SK-N-SH (cell line): ENCODE data around the gene C6orf15. TPM values are rescaled to one million over a fixed set of nuclear protein-coding genes. Genes with fewer than 3 reads are reported as not detected.

ENCODE experiments used
- CTCF ChIA-PET: fragments of 300-600, 350-600 bp; formaldehyde crosslinking; extraction: SDS; loops from one replicate; lab custom pipeline; 2021; lab: Yijun Ruan, JAX
- POLR2A ChIA-PET: fragments of 350-600 bp; sonication (Branson Sonifier 250); formaldehyde crosslinking; extraction: SDS; loops from one replicate; lab custom pipeline; 2020; ENCODE audit warnings: antibody characterized with exemption, inconsistent platforms; lab: Yijun Ruan, JAX
- DNase-seq: peaks from one replicate; pipeline ENCODE4 v3.0.0; 2012
- H2AFZ ChIP-seq: fragments of 200-600 bp; sonication (generic); 2 replicates; pipeline ENCODE4 v1.8.1; 2016; ENCODE audit warnings: antibody characterized with exemption, mild to moderate bottlenecking, low read depth
- H3F3A ChIP-seq: fragments of 200-600 bp; sonication (generic); replicated peaks from 2 replicates; pipeline ENCODE3; 2016; ENCODE audit warnings: antibody characterized with exemption, mild to moderate bottlenecking; ENCODE audit not compliant: insufficient read depth
- H3K27ac ChIP-seq, 2 experiments: fragments of 200-500 bp in 1 of 2; fragments of 200-600 bp in 1 of 2; sonication (Bioruptor generic) in 1 of 2; sonication (generic), shearing (Covaris generic) in 1 of 2; 2 replicates each; pipeline versions ENCODE4 v1.5.1 to v1.6.1; 2014 to 2016; ENCODE audit warnings: low read depth in 2 of 2, inconsistent platforms in 1 of 2, low read length in 1 of 2, mild to moderate bottlenecking in 1 of 2, mixed read lengths in 1 of 2
- H3K27me3 ChIP-seq: fragments of 200-600 bp; sonication (generic), shearing (Covaris generic); 2 replicates; pipeline ENCODE4 v1.6.1; 2016; ENCODE audit warnings: mixed run types; ENCODE audit not compliant: insufficient read depth
- H3K36me3 ChIP-seq, 2 experiments: fragments of 200-500 bp in 1 of 2; fragments of 200-600 bp in 1 of 2; sonication (Bioruptor generic) in 1 of 2; sonication (generic) in 1 of 2; replicated peaks in 1 of 2; 2 replicates each; pipeline versions ENCODE3 to v1.5.1; 2014 to 2016; ENCODE audit warnings: low read length in 1 of 2, mild to moderate bottlenecking in 1 of 2; ENCODE audit not compliant: insufficient read depth in 2 of 2, control insufficient read depth in 1 of 2
- H3K4me1 ChIP-seq, 2 experiments: fragments of 200-500 bp in 1 of 2; fragments of 200-600 bp in 1 of 2; sonication (Bioruptor generic) in 1 of 2; sonication (generic), shearing (Covaris generic) in 1 of 2; 2 replicates each; pipeline versions ENCODE4 v1.5.1 to v1.6.1; 2014 to 2016; ENCODE audit warnings: low read depth in 1 of 2, low read length in 1 of 2, mixed run types in 1 of 2; ENCODE audit not compliant: insufficient read depth in 2 of 2, control insufficient read depth in 1 of 2
- H3K4me2 ChIP-seq: fragments of 200-600 bp; sonication (generic), shearing (Covaris generic); 2 replicates; pipeline ENCODE4 v1.6.1; 2017; ENCODE audit warnings: mixed run types
- H3K4me3 ChIP-seq, 2 experiments: fragments of 200-500 bp in 1 of 2; fragments of 200-600 bp in 1 of 2; sonication (Bioruptor generic) in 1 of 2; sonication (generic), shearing (Covaris generic) in 1 of 2; 2 replicates each; pipeline versions ENCODE4 v1.5.1 to v1.8.1; 2014 to 2016; ENCODE audit warnings: low read depth in 2 of 2, inconsistent platforms in 1 of 2, low read length in 1 of 2, mild to moderate bottlenecking in 1 of 2, mixed read lengths in 1 of 2, moderate library complexity in 1 of 2
- H3K79me2 ChIP-seq: fragments of 200-600 bp; sonication (generic); 2 replicates; pipeline ENCODE4 v1.8.1; 2017; ENCODE audit warnings: mild to moderate bottlenecking; ENCODE audit not compliant: insufficient read depth
- H3K9ac ChIP-seq: fragments of 200-600 bp; sonication (generic); 2 replicates; pipeline ENCODE4 v1.6.1; 2017; ENCODE audit warnings: mixed run types
- H3K9me2 ChIP-seq: fragments of 200-600 bp; sonication (generic); 2 replicates; pipeline ENCODE4 v1.6.1; 2017; ENCODE audit warnings: mixed run types
- H3K9me3 ChIP-seq: fragments of 200-600 bp; sonication (generic); 2 replicates; pipeline ENCODE4 v1.6.1; 2017; ENCODE audit warnings: mixed run types, mild to moderate bottlenecking, moderate library complexity
- H4K20me1 ChIP-seq: fragments of 200-600 bp; sonication (generic); 2 replicates; pipeline ENCODE4 v1.6.1; 2017; ENCODE audit warnings: mild to moderate bottlenecking, mixed run types; ENCODE audit not compliant: insufficient read depth
- CTCF ChIP-seq: fragments of 200-600 bp; sonication (generic); IDR thresholded peaks from 2 replicates; pipeline ENCODE4 v1.6.1; 2017; ENCODE audit warnings: antibody characterized with exemption, mild to moderate bottlenecking, moderate library complexity
- EZH2phosphoT487 ChIP-seq: fragments of 200-600 bp; sonication (generic); IDR thresholded peaks from 2 replicates; pipeline ENCODE4 v1.6.1; 2017; ENCODE audit warnings: low read depth, mixed run types, mild to moderate bottlenecking, antibody characterized with exemption, moderate library complexity, borderline replicate concordance
- FOSL2 ChIP-seq: IDR thresholded peaks from 2 replicates; pipeline ENCODE4 v1.4.0; 2012; ENCODE audit warnings: low read depth, mild to moderate bottlenecking, moderate library complexity, borderline replicate concordance
- FOXM1 ChIP-seq: IDR thresholded peaks from 2 replicates; pipeline ENCODE4 v1.4.0; 2012; ENCODE audit warnings: low read depth, mild to moderate bottlenecking
- GABPA ChIP-seq: IDR thresholded peaks from 2 replicates; pipeline ENCODE4 v1.4.0; 2012; ENCODE audit warnings: low read depth, mild to moderate bottlenecking
- IRF3 ChIP-seq: fragments of 150-350 bp; IDR thresholded peaks from 2 replicates; pipeline ENCODE4 v1.6.1; 2016; ENCODE audit warnings: mild to moderate bottlenecking, low read depth, low read length
- JUND ChIP-seq: IDR thresholded peaks from 2 replicates; pipeline ENCODE4 v1.4.0; 2012
- MAX ChIP-seq: IDR thresholded peaks from 2 replicates; pipeline ENCODE4 v1.4.0; 2012; ENCODE audit warnings: low read depth
- NFIC ChIP-seq: IDR thresholded peaks from 2 replicates; pipeline ENCODE4 v1.4.0; 2012; ENCODE audit warnings: borderline replicate concordance
- PBX3 ChIP-seq: IDR thresholded peaks from 2 replicates; pipeline ENCODE4; 2012
- SMC3 ChIP-seq: IDR thresholded peaks from 2 replicates; pipeline ENCODE4 v1.6.1; 2012; ENCODE audit warnings: low read depth, low read length, improper control_type of control experiment
- TEAD4 ChIP-seq: IDR thresholded peaks from 2 replicates; pipeline ENCODE4 v1.4.0; 2012; ENCODE audit warnings: mild to moderate bottlenecking, borderline replicate concordance; ENCODE audit not compliant: insufficient read depth
- USF1 ChIP-seq: IDR thresholded peaks from 2 replicates; pipeline ENCODE4 v1.4.0; 2012; ENCODE audit warnings: low read depth, borderline replicate concordance
- USF2 ChIP-seq: fragments of 150-350 bp; IDR thresholded peaks from 2 replicates; pipeline ENCODE4 v1.6.1; 2017; ENCODE audit warnings: antibody characterized with exemption, low read length, low read depth, borderline replicate concordance
- ZBTB33 ChIP-seq: IDR thresholded peaks from 2 replicates; pipeline ENCODE4 v1.4.0; 2012; ENCODE audit warnings: low read depth, borderline replicate concordance
- WGBS: methylation state at CpG from one replicate; pipeline ENCODE4 v1.1.6; 2017; ENCODE audit warnings: low lambda C conversion rate; 5-methylcytosine and 5-hydroxymethylcytosine counted together
- polyA plus RNA-seq, 3 experiments: library from polyadenylated mRNA; depleted of rRNA; stranded (reverse); fragments of >200 nt; gene quantifications; 2 replicates each; pipeline ENCODE4 v1.2.3, GENCODE V29; 2012

C6orf15 gene
- polyA plus RNA-seq, 1 of the 3 experiments (the other 2 are of a cell fraction), result not detected

- no peak for TF ChIP-seq ZBTB33
- TF ChIP-seq MAX, result peak; percentile 67
- peak; percentile 57; the same call in 1 of the 2 replicates for TF ChIP-seq FOXM1
- TF ChIP-seq USF2, result no peak
These were observed 45.9 kb upstream of the C6orf15 start, which contains the start of gene TCF19 (continued) for GRCh38 chr6:31158140-31158862.

- H3K27me3 ChIP-seq, result no peaks in the 10 kb centered on the region
- POLR2A ChIA-PET, result no interaction called here
- H4K20me1 ChIP-seq, result no peaks in the 10 kb centered on the region
- H3K9me2 ChIP-seq, result no peaks in the 10 kb centered on the region
- H3K9me3 ChIP-seq, result no peaks in the 10 kb centered on the region
- peaks cover 0 to 18% of the 10 kb centered on the region in 2 experiments; a peak in 1 of 4 replicates for H3K4me1 ChIP-seq
- peak within 1 kb of the TSS; percentile 91 for H3K4me2 ChIP-seq
- H3K27ac ChIP-seq, result peak within 1 kb of the TSS; percentile 28 to 44; a peak in 2 of 4 replicates
- peak within 1 kb of the TSS; percentile 83 to 93 for H3K4me3 ChIP-seq
- H2AFZ ChIP-seq, result peak within 1 kb of the TSS; percentile 90
- CTCF ChIA-PET, result interaction anchor here (1.4 to 2.0 kb wide), 4 partner anchors 19 to 209 kb away, joined by 3 to 6 read pairs (median 5); partner anchors contain the start of gene PSORS1C2
- TF ChIP-seq USF1 (no peak), GABPA (no peak), CTCF (no peak), PBX3 (no peak), FOSL2 (no peak), TEAD4 (no peak), EZH2phosphoT487 (no peak), JUND (no peak), NFIC (no peak), USF2 (no peak), IRF3 (no peak), ZBTB33 (no peak), SMC3 (no peak)
- TF ChIP-seq, all 33 proteins: peak for 0
- whole genome bisulfite sequencing, result 11% methylated on average over 14 of the region's 14 CpGs
- H3F3A ChIP-seq, result no peaks in the 10 kb centered on the region
- H3K36me3 ChIP-seq, result peaks cover 0 to 2% of the 10 kb centered on the region in 2 experiments
- peak; percentile 45 for DNase-seq
- peak within 1 kb of the TSS; percentile 72 for H3K9ac ChIP-seq
- H3K79me2 ChIP-seq, result peaks cover 9% of the 10 kb centered on the region
These were observed 45.3 kb upstream of the C6orf15 start, which contains the start of gene CCHCR1 for GRCh38 chr6:31157513-31158139. Gene CCHCR1, minus strand, starts transcription at chr6:31157802. Its CDS starts 202 bp downstream, at chr6:31157600.
